WERI-Rb-1 (cell line): ENCODE data around the gene CCDC112.
A peak's percentile ranks its signal among the peaks of the same experiment; 100 is the strongest.
"Not testable (repeated sequence)": the region's sequence is repeated elsewhere in the genome, so short reads cannot be mapped to it uniquely, and the experiment has no call there.

Experiments
- DNase-seq: peaks from one replicate; pipeline ENCODE4 v3.0.0-alpha.2; 2020
- H3K27ac ChIP-seq: fragments of 250-450 bp; sonication (Bioruptor Pico); 2 replicates; pipeline ENCODE4 v1.5.1; 2020; ENCODE audit warnings: mild to moderate bottlenecking, moderate library complexity
- H3K27me3 ChIP-seq: fragments of 250-450 bp; sonication (Bioruptor Pico); 2 replicates; pipeline ENCODE4 v1.5.1; 2021; ENCODE audit warnings: mild to moderate bottlenecking, low read depth, moderate library complexity; ENCODE audit not compliant: insufficient read depth, severe bottlenecking
- H3K36me3 ChIP-seq: fragments of 250-450 bp; sonication (Bioruptor Pico); 2 replicates; pipeline ENCODE4 v1.5.1; 2020; ENCODE audit warnings: mild to moderate bottlenecking, moderate library complexity
- H3K4me3 ChIP-seq: 2 replicates; pipeline ENCODE4 v1.5.1; 2011; ENCODE audit warnings: low read depth, mild to moderate bottlenecking, control low read depth, low read length
- H3K9me3 ChIP-seq: fragments of 250-450 bp; sonication (Bioruptor Pico); 2 replicates; pipeline ENCODE4 v1.5.1; 2021; ENCODE audit warnings: mild to moderate bottlenecking, moderate library complexity; ENCODE audit not compliant: severe bottlenecking
- TF ChIP-seq, protein P1 (sequence below): IDR thresholded peaks from 2 replicates; pipeline ENCODE4 v1.5.1; 2011; ENCODE audit warnings: low read depth, mild to moderate bottlenecking, control low read depth, inconsistent platforms, low read length

CCDC112 gene

DNA sequence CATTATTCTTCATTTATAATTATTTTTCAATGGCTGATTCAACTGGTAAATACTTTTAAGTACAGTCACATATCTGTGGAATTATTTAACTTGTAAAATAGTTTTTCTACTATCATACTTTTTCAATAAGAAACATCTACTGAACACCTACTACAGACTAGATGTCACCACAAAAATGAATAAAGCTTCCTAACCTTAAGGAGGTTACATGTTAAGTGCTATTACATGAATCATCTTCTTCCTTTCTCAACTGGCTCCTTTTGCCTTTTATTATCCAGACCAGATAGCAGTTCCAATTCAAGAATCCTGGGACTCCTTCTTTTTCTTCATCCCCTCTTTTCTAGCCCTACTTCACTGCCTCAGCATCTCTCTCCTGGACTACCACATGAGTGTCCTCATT lies 38.5 kb downstream of the CCDC112 start:
- no peak overlapping the region for H3K4me3 ChIP-seq
- TF ChIP-seq, protein P1, sequence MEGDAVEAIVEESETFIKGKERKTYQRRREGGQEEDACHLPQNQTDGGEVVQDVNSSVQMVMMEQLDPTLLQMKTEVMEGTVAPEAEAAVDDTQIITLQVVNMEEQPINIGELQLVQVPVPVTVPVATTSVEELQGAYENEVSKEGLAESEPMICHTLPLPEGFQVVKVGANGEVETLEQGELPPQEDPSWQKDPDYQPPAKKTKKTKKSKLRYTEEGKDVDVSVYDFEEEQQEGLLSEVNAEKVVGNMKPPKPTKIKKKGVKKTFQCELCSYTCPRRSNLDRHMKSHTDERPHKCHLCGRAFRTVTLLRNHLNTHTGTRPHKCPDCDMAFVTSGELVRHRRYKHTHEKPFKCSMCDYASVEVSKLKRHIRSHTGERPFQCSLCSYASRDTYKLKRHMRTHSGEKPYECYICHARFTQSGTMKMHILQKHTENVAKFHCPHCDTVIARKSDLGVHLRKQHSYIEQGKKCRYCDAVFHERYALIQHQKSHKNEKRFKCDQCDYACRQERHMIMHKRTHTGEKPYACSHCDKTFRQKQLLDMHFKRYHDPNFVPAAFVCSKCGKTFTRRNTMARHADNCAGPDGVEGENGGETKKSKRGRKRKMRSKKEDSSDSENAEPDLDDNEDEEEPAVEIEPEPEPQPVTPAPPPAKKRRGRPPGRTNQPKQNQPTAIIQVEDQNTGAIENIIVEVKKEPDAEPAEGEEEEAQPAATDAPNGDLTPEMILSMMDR = no peak
- H3K27ac ChIP-seq = no peak overlapping the region
- no peaks in the 10 kb centered on the region for H3K27me3 ChIP-seq
- no peaks in the 10 kb centered on the region for H3K36me3 ChIP-seq
- no peaks in the 10 kb centered on the region for H3K9me3 ChIP-seq
- no peak for DNase-seq

DNA sequence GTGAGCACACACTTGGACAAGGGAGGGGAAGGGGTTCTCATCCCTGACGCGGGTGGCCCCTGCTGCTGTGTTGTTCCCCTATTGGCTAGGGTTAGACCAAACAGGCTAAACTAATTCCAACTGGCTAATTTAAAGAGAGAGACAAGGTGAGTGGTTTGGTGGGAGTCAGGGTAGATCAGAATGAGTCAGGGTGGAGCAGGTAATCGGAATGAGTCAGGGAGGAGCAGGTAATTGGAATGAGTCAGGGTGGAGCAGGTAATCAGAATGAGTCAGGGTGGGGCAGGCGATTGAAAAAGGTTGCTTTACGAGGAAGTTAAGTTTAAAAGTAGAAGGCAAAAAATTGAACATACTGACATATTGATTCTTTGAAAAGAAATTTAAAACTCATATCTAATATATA lies 47.1 kb downstream of the CCDC112 start:
- H3K27ac ChIP-seq, H3K36me3 ChIP-seq, H3K4me3 ChIP-seq, DNase-seq, H3K9me3 ChIP-seq, H3K27me3 ChIP-seq: not testable (repeated sequence)

DNA sequence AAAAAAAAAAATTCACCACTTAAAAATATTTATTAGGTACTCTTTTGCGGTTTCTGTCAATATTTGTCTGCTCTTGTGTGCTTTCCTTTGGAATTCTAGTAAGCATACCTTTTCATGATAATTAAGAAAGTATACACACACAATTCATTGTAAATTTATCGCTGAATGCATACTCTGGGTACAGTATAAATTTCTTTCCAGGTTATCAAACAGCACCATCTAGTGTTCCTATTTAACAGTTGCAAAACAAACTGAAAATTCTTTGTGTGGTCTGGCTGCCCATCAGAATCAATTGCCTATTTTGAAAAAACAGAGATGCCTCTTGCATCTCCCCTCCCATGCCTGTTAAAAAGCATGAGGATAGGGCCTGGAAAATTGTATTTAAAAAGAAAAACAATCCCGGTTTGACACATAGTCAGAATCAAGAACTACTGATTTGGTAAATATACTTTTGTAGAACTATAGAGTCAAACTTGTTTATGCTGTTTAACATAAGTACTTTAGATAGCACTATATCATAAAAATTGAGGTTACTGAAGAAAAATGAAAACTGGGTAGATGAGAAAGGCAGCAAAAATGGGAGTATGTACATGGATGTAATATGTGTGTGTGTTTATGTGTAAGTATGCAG lies 50.0 kb downstream of the CCDC112 start:
- no peaks in the 10 kb centered on the region for H3K36me3 ChIP-seq
- no peak for DNase-seq
- TF ChIP-seq, protein P1 = peak; percentile 34

DNA sequence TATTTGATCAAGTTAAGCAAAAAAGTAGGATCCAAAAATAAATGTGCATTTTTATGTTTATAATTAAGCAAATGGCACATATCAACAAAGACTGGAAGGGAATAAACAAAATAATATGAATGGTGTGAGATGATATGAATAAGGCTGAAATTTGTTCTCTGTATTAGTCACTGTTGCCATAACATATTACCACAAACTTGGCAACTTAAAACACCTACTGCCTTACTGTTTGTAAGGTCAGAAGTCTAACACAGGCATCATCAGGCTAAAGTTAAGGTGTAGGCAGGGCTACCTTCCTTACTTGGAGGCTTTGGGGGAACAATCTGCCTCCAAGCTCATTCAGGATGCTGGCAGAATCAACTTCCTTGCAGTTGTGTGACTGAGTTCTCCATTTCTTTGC lies 53.0 kb downstream of the CCDC112 start:
- Histone ChIP-seq H3K27ac (no peak overlapping the region), H3K27me3 (no peaks in the 10 kb centered on the region)
- no peak for DNase-seq

More for the DNA sequence above, 50.0 kb downstream of the CCDC112 start:
- Histone ChIP-seq H3K4me3 (no peak overlapping the region), H3K27me3 (no peaks in the 10 kb centered on the region), H3K9me3 (no peaks in the 10 kb centered on the region), H3K27ac (no peak overlapping the region)

DNA sequence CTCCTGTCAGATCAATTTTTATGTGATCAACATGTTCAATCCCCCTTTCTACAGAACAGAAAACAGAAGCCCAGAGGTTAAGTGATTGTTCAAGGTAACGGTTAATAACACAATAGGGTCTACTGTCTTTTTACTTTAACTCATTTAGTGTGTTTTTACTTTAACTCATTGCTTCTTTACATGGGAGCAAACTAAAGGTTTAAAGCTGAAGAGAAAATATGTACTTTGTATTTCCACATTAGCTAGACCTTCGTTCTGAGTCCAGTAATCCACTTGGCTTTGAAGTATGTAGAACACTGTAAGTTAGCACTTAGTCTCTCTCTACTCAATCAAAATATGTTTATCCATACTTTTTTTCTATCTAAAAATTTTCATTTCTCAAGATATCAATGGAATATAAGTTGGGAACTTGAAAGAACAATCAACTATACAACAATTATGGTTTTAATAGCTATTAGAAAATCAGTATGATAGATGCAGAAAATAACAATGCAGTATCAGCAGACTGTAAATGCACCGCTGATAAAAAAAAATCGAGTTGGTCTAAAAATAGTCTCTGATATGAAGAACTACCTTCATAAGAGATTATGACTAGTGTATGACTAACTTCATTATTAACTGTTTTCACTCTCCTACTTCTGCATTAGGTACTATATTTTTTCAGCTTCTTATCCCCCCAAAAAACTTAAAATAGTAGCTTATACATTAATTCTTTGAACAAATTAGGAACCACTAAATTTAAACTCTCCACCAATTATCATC lies 54.4 kb downstream of the CCDC112 start:
- H3K27ac ChIP-seq = no peak overlapping the region
- no peaks in the 10 kb centered on the region; the same call in 1 of the 2 replicates for H3K36me3 ChIP-seq
- TF ChIP-seq, protein P1 = no peak
- DNase-seq = no peak
- no peaks in the 10 kb centered on the region for H3K27me3 ChIP-seq
- H3K9me3 ChIP-seq = no peaks in the 10 kb centered on the region
- H3K4me3 ChIP-seq = no peak overlapping the region

More for the DNA sequence above, 53.0 kb downstream of the CCDC112 start:
- Histone ChIP-seq H3K36me3 (no peaks in the 10 kb centered on the region; the same call in 1 of the 2 replicates), H3K9me3 (no peaks in the 10 kb centered on the region), H3K4me3 (no peak overlapping the region)
- TF ChIP-seq, protein P1 = no peak

DNA sequence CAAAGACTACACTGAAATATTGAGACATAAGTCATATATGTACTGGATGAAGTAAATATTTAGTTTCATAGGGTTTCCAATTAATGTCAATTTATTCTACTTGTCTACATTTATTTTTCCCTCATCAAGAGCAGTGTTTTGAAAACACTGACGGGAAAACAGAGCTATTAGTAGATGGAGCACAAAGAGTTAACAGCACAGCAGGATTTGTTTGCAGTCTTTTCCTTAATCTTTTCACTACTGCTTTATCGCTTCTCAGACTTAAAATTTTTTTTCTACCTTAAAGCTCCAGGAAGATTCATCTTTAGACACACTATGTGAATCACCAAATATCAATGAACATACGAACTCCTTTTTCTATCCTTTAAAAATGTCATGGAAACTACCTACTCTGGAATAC lies 59.4 kb downstream of the CCDC112 start:
- TF ChIP-seq, protein P1 = no peak
- Histone ChIP-seq H3K36me3 (no peaks in the 10 kb centered on the region; the same call in none of the 2 replicates), H3K27ac (peak overlapping the region; percentile 12; the same call in 1 of the 2 replicates), H3K9me3 (no peaks in the 10 kb centered on the region), H3K4me3 (no peak overlapping the region), H3K27me3 (no peaks in the 10 kb centered on the region)
- no peak for DNase-seq
